ENCODE data around the gene TRMT44.
A peak's percentile ranks its signal among the peaks of the same experiment; 100 is the strongest.

Gene TRMT44

GRCh38 chr4:8438743-8439142 lies 1.8 kb upstream of the TRMT44 start:
- DNase-seq = no peak

GRCh38 chr4:8439168-8439567 lies 1.4 kb upstream of the TRMT44 start:
- no peak for DNase-seq

GRCh38 chr4:8439914-8440491 lies 574 bp upstream of the TRMT44 start:
- peak; percentile 24 for DNase-seq

GRCh38 chr4:8441499-8442091 lies 1.0 kb downstream of the TRMT44 start:
- no peak for DNase-seq

- no peak for DNase-seq
Measured at GRCh38 chr4:8442596-8443358, 2.2 kb downstream of the TRMT44 start.

- no peak for DNase-seq
Measured at GRCh38 chr4:8443801-8444200, 3.2 kb downstream of the TRMT44 start.

GRCh38 chr4:8446122-8446521 lies 5.5 kb downstream of the TRMT44 start:
- no peak for DNase-seq

- DNase-seq = no peak
Measured at GRCh38 chr4:8451440-8452182, 11.0 kb downstream of the TRMT44 start.

GRCh38 chr4:8453957-8454356 lies 13.4 kb downstream of the TRMT44 start:
- DNase-seq = no peak

GRCh38 chr4:8457646-8458252 lies 17.2 kb downstream of the TRMT44 start:
- DNase-seq = no peak

GRCh38 chr4:8459867-8460445 lies 19.4 kb downstream of the TRMT44 start:
- DNase-seq = no peak

GRCh38 chr4:8461086-8461485 lies 20.5 kb downstream of the TRMT44 start:
- DNase-seq = no peak

- no peak for DNase-seq
Measured at GRCh38 chr4:8461616-8462015, 21.0 kb downstream of the TRMT44 start.

GRCh38 chr4:8463811-8464210 lies 23.2 kb downstream of the TRMT44 start:
- DNase-seq = no peak

GRCh38 chr4:8464381-8464780 lies 23.8 kb downstream of the TRMT44 start:
- no peak for DNase-seq

- DNase-seq = no peak
Measured at GRCh38 chr4:8465615-8466611, 25.3 kb downstream of the TRMT44 start.

GRCh38 chr4:8467016-8467415 lies 26.4 kb downstream of the TRMT44 start:
- no peak for DNase-seq

GRCh38 chr4:8468746-8469535 lies 28.4 kb downstream of the TRMT44 start:
- peak; percentile 43 for DNase-seq

- no peak for DNase-seq
Measured at GRCh38 chr4:8469550-8469949, 29.0 kb downstream of the TRMT44 start.

GRCh38 chr4:8470451-8471024 lies 30.0 kb downstream of the TRMT44 start:
- DNase-seq = no peak
